ENCODE measurements around the gene LEAP2. TPM values are rescaled to one million over a fixed set of nuclear protein-coding genes. Genes with fewer than 3 reads are reported as not detected.

LEAP2 gene
- total and polyA plus RNA-seq, 10 of the 15 experiments (the other 5 are each of a cell fraction or from before 2014, with no cell fraction given): 1.9 to 8.8 (median 2.3) TPM

DNA sequence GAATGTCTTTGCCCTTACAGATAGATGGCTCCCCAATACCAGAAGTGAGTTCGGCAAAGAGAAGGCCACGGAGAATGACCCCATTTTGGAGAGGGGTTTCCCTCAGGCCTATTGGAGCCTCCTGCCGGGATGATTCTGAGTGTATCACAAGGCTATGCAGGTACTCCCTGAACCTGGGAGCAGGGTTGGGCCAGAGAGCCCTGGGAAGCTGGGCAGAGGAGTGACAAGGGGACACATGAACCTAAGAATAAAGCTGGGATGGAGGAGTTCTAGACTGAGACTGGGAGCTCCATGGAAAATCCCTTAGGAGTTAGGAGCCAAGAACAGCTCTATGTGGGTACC is 433 bp downstream of the LEAP2 start (continued):
- TF ChIP-seq FOXK2 (IDR thresholded peaks at IDR 0.05) (no peak), JUNB (IDR thresholded peaks at IDR 0.05) (no peak)

DNA sequence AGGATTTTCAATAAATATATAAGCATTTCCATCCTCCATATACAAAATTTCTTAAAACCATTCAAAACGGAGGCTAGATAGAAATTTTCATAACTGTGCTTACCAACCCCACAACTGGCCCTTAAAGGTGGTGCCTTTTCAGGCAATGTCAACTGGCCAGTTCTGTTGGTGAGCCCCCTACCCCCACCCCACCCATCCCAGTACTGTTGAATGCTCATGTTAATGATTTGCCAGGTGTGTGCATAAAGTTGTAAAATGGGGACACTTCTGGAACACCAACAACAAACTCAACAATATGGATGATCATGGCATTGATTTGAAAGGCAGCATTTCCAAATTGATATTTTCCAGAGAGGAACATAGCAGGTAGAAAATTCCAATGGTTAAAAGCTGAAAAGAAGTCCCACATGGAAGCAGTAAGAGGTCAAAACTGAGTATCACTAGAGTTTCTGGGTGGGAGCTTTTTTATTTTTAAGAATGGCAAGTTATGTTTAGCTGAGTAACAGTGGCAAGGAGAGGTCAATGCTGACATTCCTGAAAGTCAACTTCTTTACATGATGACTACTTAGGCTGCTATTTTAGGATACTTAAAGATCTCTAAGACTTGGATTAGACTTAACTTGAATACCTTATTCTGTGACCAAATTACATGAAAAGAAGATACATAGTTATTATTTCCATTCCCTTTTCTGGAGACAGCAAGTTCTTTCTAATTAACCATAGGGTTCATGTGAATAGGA is 2.7 kb downstream of the LEAP2 start:
- ChIA-PET SMC1A (ENCODE audit: uncharacterized antibody, unreplicated experiment) (interaction anchor here (1.2 to 2.1 kb wide), 3 partner anchors 9 to 18 kb away, joined by 4 to 7 read pairs (median 4); partner anchors contain the start of gene UQCRQ), RAD21 (ENCODE audit: unreplicated experiment) (no interaction called here), POLR2A (no interaction called here), CTCF (interaction anchor here (0.9 to 2.1 kb wide), 6 partner anchors 14 to 704 kb away, joined by 3 to 7 read pairs (median 4); no protein-coding TSS in a partner anchor)
- WGBS (ENCODE audit: insufficient coverage, insufficient replicate concordance, low lambda C conversion rate, missing lambda C conversion rate): 60% methylated on average over 1 of the region's 1 CpG
- no peak overlapping the region for H3K4me3 ChIP-seq
- no peak overlapping the region for H2AFZ ChIP-seq (ENCODE audit: control insufficient read depth, low read depth, low read length)
- FAIRE-seq (no peak), DNase-seq (ENCODE audit: low read depth, low spot score) (no peak), ATAC-seq (no peak)
- no peak overlapping the region for H3K9ac ChIP-seq (ENCODE audit: control insufficient read depth, insufficient read depth, low read length)
- BruUV-seq (replicated peaks): TSS peak; percentile 41
- in situ Hi-C loops (cut with MboI): no loop called here
- no peaks in the 10 kb centered on the region for H3K79me2 ChIP-seq (ENCODE audit: control insufficient read depth, insufficient read depth, low read length)
- intact Hi-C loops (cut with micrococcal nuclease; ENCODE audit: unreplicated experiment): no loop called here
- no peaks in the 10 kb centered on the region for H3K9me3 ChIP-seq (replicated peaks; ENCODE audit: control insufficient read depth, insufficient read depth, low read length)
- peaks cover 2 to 9% of the 10 kb centered on the region in 2 experiments for H3K36me3 ChIP-seq (ENCODE audit: control insufficient read depth in 2 of 2, insufficient read depth in 2 of 2, low read length in 1 of 2)
- H3K27ac ChIP-seq (ENCODE audit: control insufficient read depth, insufficient read depth): no peak overlapping the region
- no peak overlapping the region for H3K4me2 ChIP-seq (ENCODE audit: control insufficient read depth, insufficient read depth)
- H3K27me3 ChIP-seq (replicated peaks in 1 of 2; ENCODE audit: control insufficient read depth in 2 of 2, insufficient read depth in 2 of 2, low read length in 1 of 2): no peaks in the 10 kb centered on the region
- H3K4me1 ChIP-seq (ENCODE audit: control insufficient read depth, insufficient read depth, low read length): no peaks in the 10 kb centered on the region
- H4K20me1 ChIP-seq (ENCODE audit: control insufficient read depth, insufficient read depth): no peaks in the 10 kb centered on the region
- TF ChIP-seq SUPT20H (IDR thresholded peaks at IDR 0.05; ENCODE audit: borderline replicate concordance, control insufficient read depth, low read depth, low read length): no peak
- no peak for TF ChIP-seq ZZZ3 (IDR thresholded peaks at IDR 0.05; ENCODE audit: control insufficient read depth, insufficient read length, low read depth)
- TF ChIP-seq, protein P1, sequence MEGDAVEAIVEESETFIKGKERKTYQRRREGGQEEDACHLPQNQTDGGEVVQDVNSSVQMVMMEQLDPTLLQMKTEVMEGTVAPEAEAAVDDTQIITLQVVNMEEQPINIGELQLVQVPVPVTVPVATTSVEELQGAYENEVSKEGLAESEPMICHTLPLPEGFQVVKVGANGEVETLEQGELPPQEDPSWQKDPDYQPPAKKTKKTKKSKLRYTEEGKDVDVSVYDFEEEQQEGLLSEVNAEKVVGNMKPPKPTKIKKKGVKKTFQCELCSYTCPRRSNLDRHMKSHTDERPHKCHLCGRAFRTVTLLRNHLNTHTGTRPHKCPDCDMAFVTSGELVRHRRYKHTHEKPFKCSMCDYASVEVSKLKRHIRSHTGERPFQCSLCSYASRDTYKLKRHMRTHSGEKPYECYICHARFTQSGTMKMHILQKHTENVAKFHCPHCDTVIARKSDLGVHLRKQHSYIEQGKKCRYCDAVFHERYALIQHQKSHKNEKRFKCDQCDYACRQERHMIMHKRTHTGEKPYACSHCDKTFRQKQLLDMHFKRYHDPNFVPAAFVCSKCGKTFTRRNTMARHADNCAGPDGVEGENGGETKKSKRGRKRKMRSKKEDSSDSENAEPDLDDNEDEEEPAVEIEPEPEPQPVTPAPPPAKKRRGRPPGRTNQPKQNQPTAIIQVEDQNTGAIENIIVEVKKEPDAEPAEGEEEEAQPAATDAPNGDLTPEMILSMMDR (IDR thresholded peaks at IDR 0.05 in 2 of 3, conservative IDR thresholded peaks at IDR 0.05 in 1 of 3; ENCODE audit: control insufficient read depth in 2 of 3, extremely low read depth in 1 of 3, insufficient read depth in 1 of 3, low read depth in 3 of 3, low read length in 3 of 3): no peak
- TF ChIP-seq EGR1 (IDR thresholded peaks at IDR 0.05; ENCODE audit: borderline replicate concordance in 1 of 2, low read depth in 2 of 2, low read length in 2 of 2): no peak
- no peak for TF ChIP-seq GABPA (IDR thresholded peaks at IDR 0.05; ENCODE audit: low read depth)
- TF ChIP-seq, protein P2, sequence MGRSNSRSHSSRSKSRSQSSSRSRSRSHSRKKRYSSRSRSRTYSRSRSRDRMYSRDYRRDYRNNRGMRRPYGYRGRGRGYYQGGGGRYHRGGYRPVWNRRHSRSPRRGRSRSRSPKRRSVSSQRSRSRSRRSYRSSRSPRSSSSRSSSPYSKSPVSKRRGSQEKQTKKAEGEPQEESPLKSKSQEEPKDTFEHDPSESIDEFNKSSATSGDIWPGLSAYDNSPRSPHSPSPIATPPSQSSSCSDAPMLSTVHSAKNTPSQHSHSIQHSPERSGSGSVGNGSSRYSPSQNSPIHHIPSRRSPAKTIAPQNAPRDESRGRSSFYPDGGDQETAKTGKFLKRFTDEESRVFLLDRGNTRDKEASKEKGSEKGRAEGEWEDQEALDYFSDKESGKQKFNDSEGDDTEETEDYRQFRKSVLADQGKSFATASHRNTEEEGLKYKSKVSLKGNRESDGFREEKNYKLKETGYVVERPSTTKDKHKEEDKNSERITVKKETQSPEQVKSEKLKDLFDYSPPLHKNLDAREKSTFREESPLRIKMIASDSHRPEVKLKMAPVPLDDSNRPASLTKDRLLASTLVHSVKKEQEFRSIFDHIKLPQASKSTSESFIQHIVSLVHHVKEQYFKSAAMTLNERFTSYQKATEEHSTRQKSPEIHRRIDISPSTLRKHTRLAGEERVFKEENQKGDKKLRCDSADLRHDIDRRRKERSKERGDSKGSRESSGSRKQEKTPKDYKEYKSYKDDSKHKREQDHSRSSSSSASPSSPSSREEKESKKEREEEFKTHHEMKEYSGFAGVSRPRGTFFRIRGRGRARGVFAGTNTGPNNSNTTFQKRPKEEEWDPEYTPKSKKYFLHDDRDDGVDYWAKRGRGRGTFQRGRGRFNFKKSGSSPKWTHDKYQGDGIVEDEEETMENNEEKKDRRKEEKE (IDR thresholded peaks at IDR 0.05): no peak
- TF ChIP-seq WRNIP1 (IDR thresholded peaks at IDR 0.05; ENCODE audit: borderline replicate concordance, low read depth, low read length): no peak
- TF ChIP-seq, protein P3, sequence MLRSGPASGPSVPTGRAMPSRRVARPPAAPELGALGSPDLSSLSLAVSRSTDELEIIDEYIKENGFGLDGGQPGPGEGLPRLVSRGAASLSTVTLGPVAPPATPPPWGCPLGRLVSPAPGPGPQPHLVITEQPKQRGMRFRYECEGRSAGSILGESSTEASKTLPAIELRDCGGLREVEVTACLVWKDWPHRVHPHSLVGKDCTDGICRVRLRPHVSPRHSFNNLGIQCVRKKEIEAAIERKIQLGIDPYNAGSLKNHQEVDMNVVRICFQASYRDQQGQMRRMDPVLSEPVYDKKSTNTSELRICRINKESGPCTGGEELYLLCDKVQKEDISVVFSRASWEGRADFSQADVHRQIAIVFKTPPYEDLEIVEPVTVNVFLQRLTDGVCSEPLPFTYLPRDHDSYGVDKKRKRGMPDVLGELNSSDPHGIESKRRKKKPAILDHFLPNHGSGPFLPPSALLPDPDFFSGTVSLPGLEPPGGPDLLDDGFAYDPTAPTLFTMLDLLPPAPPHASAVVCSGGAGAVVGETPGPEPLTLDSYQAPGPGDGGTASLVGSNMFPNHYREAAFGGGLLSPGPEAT (IDR thresholded peaks at IDR 0.05; ENCODE audit: low read depth): no peak

All from GM12878 (cell line).